Erythroblast (primary cell): ENCODE results near the gene FAM13B.
"Not testable (repeated sequence)": the region's sequence is repeated elsewhere in the genome, so short reads cannot be mapped to it uniquely, and the experiment has no call there.

Experiments used
- DNase-seq, 2 experiments: peaks; one replicate each; lab custom pipeline; 2025; lab: John Stamatoyannopoulos, UW
- GATA1 ChIP-seq: IDR thresholded peaks from 2 replicates; pipeline ENCODE4 v1.6.1; 2011; ENCODE audit warnings: low read depth, mild to moderate bottlenecking, control low read depth, low read length, moderate library complexity
- POLR2A ChIP-seq: IDR thresholded peaks from 2 replicates; pipeline ENCODE4 v1.6.1; 2011; ENCODE audit warnings: mild to moderate bottlenecking, low read length

The FAM13B gene

DNA sequence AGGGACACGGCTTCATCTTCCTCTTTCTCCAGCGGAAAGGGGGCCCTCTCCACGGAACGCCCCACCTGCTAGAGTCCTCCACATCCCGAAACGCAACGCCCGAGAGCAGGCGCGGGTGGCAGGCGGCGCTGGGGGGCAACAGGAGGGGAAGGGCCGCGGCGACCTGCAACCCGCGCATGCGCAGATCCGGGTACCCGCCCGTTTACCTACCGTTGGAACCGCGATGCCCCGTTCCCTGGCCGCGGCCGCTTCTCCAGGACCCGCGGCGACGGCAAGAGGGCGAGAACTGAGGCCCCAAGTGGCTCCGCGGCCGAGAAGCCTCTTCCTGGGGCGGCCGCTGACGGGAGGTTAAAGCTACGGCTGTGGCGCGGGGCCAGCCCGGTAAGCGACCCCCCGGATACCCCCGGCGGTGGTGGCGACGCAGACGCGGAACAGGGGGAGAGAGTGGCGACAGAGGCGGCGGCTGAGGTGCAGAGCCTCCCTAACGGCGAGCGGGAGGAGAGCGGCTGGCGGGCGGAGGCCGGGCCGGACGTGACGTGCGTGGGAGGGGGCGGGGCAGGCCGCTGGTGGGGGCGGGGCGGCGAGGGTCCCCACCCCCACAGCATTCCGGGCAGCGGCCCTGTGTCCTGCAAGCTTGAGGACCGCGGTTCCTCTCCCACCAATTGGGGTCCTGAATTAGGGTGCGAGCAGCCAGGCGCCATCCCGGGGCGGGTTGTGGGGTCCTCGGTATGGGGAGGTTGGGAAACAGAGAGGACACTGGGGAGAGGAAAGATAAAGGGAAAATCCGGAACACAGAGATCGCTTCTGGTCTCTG lies at the start of gene FAM13B:
Gene FAM13B (minus strand): TSS at position 508 of the 814 bp plus-strand sequence. CDS start 13,968 bp downstream, outside the sequence.
- TF ChIP-seq POLR2A: peak; percentile 75
- TF ChIP-seq GATA1: no peak
- peak; percentile 88 to 93 for DNase-seq

DNA sequence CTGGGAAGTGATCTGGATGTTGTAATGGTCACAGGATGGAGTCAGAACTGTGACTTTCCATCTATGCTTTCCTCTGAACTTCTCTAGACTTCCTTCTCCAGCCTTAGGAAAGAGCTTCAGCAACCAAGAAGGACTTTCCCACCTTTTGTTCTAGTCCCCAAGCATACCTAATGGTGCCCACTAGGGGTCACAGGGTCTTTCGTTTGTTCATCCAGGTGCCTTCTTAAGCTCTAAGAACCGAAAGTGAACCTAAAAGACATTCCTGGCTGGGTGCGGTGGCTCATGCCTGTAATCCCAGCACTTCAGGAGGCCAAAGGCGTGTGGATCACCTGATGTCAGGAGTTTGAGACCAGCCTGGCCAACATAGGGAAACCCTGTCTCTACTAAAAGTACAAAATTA lies 49.2 kb upstream of the FAM13B start:
- TF ChIP-seq GATA1: no peak
- no peak for TF ChIP-seq POLR2A
- no peak for DNase-seq

DNA sequence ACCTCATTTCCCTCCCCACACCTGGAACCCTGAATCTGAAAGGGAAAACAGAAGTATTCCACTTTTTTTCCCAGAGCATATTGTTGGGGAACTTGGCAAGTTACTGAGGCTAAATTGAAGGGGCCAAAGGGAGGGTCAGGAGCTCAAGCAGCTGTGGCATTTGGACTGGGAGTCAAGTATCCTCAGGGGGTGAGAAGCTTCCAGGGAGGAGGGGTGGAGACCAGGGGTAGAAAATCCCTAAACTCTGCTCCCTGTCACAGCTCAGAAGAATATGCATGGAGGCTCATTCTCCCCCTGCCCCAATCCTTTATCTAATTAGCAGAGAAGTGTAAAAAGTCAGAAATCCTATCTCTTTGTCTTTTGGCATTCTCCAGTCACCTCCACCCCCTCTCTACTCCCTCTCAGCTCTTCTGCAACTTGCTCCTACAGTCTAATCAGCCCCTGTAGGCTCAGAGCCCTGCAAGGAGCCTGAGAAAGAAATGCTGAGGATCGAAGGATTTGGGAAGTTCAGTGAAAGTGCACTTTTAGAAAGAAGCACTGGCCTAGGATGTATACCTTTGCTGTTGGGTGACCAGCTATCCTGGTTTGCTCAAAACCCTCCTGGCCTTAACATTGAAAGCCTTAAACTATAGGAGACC lies 45.2 kb upstream of the FAM13B start:
- no peak for DNase-seq
- TF ChIP-seq GATA1 (no peak), POLR2A (no peak)

DNA sequence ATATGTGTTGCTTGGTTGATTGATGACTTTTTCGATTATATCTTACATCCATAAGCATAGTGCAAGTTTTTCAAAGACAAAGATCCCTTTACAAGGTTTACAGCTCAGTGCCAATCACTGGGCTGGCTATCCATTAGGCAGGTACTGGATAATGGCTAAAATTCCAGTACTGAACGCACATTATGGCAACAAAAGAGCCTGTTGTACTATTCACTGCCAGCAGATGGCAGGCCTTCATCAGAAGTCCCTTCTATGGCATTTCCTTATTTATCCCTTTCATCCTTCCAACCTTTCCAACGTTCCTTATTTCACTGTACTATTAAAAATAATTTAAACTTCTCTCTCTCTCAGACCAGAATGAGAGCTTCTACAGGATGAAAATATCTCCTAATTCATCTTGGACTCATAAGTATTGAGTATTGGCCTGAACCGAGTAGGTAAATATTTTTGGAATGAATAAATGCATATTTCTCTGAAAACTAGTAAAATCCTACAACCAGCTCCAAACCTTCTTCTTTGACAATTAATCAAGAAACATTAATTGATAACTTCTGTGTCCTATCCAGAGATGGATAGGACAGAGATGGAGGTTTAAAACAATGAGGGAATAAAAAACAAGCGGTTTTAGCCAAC lies 44.3 kb upstream of the FAM13B start:
- peak; percentile 56 to 70 for DNase-seq
- no peak for TF ChIP-seq POLR2A
- TF ChIP-seq GATA1: no peak

DNA sequence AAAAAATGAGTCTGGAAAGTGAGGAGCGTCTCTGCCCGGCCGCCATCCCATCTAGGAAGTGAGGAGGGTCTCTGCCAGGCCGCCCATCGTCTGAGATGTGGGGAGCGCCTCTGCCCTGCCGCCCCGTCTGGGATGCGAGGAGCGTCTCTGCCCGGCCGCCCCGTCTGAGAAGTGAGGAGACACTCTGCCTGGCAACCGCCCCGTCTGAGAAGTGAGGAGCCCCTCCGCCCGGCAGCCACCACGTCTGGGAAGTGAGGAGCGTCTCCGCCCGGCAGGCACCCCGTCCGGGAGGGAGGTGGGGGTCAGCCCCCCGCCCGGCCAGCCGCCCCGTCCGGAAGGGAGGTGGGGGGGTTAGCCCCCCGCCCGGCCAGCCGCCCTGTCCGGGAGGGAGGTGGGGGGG lies 37.1 kb upstream of the FAM13B start:
- DNase-seq: not testable (repeated sequence)

DNA sequence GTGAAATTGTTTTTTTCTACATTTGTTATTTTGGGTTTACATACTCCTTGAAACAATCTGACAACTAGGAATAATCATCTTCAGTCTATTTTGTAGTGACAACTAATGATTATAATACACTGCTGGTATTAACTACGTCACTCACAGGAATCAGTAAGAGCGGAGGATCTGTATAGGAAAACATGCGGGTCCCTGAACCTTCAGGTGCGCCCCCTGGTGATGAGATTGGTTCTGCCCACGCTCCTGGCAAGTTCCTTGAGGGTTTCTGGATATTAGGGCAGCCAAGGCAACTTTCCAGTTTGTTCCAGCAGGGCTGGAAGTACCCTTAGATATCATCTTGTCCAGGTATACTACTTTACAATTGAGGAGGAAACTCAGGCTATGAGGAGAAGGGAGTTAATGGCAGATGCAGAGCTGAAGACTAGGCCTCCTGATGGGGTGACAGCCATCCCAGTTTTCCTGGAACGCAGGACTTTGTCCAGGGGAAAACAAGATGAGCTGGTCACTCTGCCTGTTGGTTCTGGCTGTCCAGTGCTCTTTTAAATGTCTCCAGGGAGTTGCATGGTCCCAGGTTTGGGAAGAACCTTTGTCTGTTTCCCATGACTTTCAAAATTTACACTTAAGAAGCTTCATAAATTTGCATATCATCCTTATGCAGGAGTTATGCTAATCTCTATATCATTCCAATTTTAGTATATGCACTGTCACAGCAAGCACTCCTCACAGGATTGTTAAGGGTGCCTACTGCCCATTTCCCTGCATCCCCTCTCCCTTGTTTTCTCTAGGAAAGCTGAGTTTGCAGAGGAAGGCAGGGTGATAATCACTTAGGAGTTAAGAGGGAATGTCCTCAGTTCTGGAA lies 36.1 kb upstream of the FAM13B start:
- DNase-seq: peak; percentile 77 to 87

DNA sequence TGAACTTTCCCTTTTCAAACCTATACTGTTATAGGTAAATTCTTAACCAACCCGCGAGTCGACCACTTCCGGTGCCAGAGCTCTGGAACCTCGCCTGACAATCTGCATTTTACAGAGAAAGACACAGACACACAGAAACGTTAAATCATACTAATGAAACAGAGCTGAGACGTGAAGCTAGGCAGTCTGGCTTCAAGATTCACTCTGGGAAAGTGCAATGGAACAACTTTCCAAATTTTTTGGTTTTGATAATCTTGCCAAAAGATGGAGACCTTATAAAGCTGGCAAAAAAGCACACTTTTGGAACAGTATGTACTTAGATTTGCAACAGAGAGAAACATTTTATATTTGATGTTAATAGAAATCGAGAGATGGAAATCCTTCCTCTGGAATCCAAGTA lies 35.1 kb upstream of the FAM13B start:
- TF ChIP-seq POLR2A (no peak), GATA1 (no peak)
- DNase-seq: no peak

More for the DNA sequence above, 36.1 kb upstream of the FAM13B start:
- TF ChIP-seq GATA1: no peak
- no peak for TF ChIP-seq POLR2A

DNA sequence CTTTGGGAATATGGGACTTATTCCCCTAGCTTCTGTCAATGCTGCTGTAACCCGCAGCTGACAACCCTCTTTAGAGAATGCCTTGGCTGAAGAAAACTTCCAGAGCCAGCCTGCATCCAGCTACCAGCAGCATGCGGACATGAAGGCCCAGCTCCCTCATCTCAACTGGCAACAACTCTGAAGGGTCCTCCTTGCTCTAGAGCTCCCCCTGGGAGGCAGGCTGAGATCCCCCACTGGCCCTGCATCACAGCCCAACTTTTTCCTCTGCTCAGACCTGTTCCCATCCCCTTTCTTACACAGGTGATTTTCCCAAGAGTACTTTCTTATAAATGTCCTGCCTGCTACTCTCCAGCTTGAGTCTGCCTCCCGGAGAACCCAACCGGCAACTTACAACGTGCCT lies 32.2 kb upstream of the FAM13B start:
- TF ChIP-seq GATA1 (no peak), POLR2A (no peak)
- peak in 1 of 2 experiments; percentile 27 for DNase-seq

DNA sequence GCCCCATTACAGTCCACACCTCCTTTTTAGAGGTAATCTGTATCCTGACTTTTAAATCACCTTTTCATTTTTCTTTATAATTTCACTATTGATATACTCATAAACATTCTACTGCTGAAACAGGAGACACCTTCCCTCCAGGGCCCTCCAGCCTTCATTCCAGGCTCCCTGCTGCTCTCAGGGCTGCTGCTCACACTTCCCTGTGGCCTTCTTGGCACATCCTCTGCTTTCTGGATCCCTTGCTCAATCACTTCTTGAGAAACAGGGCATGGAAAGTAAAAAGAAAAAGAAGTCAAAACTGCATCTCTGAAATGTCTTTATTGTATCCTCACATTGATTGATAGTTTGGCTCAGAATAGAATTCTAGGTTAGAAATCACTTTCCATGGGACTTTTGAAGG lies 31.6 kb upstream of the FAM13B start:
- no peak for DNase-seq
- TF ChIP-seq GATA1: no peak
- no peak for TF ChIP-seq POLR2A

DNA sequence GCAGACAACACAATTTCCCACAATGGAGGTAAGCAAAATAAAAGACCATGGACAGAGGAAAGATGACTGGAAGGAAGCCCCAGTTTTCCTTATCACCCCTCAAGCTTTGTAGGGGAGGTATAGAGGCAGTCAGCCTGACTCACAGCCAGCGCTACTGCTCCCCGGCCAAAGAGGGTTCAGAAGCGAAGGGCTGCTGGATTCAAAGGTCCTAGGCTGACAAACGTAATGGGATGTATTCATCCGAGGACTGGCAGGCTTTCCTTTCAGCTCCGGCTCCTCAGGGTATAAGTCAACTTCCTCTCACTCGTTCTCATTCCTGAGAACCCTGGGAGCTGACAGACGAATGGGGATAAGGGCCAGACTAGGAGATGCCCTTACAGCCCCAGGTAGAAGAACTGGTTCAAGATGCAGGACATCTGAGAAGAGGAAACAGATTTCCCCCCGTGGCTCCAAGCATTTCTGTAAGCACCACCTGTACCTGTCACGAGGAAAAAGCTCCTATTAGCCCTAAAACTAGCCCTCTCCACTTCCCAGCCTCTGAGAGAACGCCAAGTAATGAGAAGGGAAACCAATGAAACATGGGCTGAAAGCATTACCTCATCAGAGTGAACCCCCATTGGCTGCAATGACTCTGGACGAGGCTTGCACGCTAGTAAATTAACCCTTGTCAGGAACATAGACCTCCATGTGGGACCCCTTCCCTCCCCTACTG lies 22.1 kb upstream of the FAM13B start:
- no peak for DNase-seq
- TF ChIP-seq GATA1: no peak
- no peak for TF ChIP-seq POLR2A

DNA sequence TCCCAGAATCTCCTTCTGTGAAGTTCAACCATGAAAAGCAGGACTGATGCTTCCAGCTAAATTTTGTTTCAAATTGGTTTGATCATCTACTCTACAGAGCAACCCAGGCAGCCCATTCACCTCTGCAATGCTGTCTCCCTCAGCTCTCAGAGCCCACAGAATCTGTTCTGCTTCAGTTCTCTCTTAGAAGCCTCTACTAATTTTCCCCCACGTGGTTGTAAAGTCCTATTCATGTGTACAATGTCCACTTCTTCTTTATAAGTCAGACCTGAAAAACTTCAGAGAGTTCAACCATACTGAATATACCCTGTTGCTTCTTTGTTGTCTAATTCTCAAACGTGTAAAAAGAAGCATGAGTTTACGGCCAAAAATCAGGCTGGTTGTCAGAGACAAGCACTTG lies 21.3 kb upstream of the FAM13B start:
- DNase-seq: no peak
- TF ChIP-seq GATA1: no peak
- no peak for TF ChIP-seq POLR2A

DNA sequence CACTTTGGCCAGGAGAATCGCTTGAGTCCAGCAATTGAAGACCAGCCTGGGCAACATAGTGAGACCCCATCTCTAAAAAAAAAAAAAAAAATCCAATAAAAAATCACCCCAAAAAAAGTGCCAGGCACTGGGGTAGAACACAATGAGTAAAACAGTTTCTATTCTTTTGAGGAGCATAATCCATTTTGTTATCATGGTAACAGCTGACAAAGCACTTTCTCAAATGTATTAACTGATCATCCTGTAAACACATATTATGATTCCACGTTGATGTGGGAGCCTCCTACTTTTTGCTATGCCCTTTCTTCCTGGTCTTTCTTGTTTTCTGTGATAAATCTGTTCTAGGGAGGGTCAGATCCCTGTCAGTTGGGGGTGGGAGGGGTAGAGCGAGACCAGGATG lies 20.7 kb upstream of the FAM13B start:
- DNase-seq: no peak
- TF ChIP-seq POLR2A: no peak
- TF ChIP-seq GATA1: no peak

DNA sequence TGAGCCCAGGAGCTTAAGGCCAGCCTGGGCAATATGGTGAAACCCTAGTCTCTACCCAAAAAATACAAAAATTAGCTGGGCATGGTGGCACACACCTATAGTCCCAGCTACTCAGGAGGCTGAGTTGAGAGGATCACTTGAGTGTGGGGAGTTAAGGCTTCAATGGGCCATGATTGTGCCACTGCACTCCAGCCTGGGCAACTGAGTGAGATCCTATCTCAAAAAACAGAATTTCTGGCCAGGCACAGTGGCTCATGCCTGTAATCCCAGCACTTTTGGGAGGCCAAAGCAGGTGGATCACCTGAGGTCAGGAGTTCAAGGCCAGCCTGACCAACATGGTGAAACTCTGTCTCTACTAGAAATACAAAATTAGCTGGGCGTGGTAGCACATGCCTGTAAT lies 19.8 kb upstream of the FAM13B start:
- DNase-seq: not testable (repeated sequence)
